ENCODE measurements around the gene CSPG4. TPM values are rescaled to one million over a fixed set of nuclear protein-coding genes. Genes with fewer than 3 reads are reported as not detected.

The CSPG4 gene
- total RNA-seq, 1 experiment from 2014 or later, result 0.20 TPM

GRCh38 chr15:75661756-75662140 lies 50.9 kb downstream of the CSPG4 start:
- Histone ChIP-seq H3K27me3 (replicated peaks; ENCODE audit: control insufficient read depth, insufficient read depth, low read length) (no peaks in the 10 kb centered on the region), H3K9me3 (no peaks in the 10 kb centered on the region), H3K36me3 (ENCODE audit: control insufficient read depth, insufficient read depth, low read length) (no peaks in the 10 kb centered on the region; the same call in none of the 2 replicates), H3K4me1 (peaks cover 57% of the 10 kb centered on the region), H3K4me3 (ENCODE audit: low read depth, low read length) (no peak overlapping the region)
- ChIA-PET CTCF (interaction anchor here (0.7 to 1.7 kb wide), 3 partner anchors 10 to 15 kb away, joined by 4 to 17 read pairs (median 7); partner anchors contain the start of gene SNX33), POLR2A (interaction anchor here (0.8 to 1.2 kb wide), 3 partner anchors 14 to 293 kb away, joined by 3 to 9 read pairs (median 7); partner anchors contain the start of genes MAN2C1 and SNX33)
- H3K4me1 Mint-ChIP-seq (ENCODE audit: low read depth, unreplicated experiment), result peaks cover 56% of the 10 kb centered on the region
- H3K9me3 Mint-ChIP-seq (ENCODE audit: unreplicated experiment), result no peaks in the 10 kb centered on the region
- BruUV-seq (replicated peaks), result no TSS peak
- H3K27ac Mint-ChIP-seq (ENCODE audit: unreplicated experiment), result peak overlapping the region; percentile 5
- H3K4me3 Mint-ChIP-seq (ENCODE audit: unreplicated experiment), result no peak overlapping the region
- no peak for TF ChIP-seq CTCF (IDR thresholded peaks at IDR 0.05; ENCODE audit: insufficient read depth in 1 of 2, low read depth in 1 of 2, low read length in 1 of 2, severe bottlenecking in 1 of 2, unreplicated experiment in 1 of 2)
- peaks cover 21% of the 10 kb centered on the region for H3K36me3 Mint-ChIP-seq (ENCODE audit: insufficient read depth, unreplicated experiment)
- H3K27me3 Mint-ChIP-seq (ENCODE audit: insufficient read depth, unreplicated experiment), result no peaks in the 10 kb centered on the region
- DNase-seq, result no peak
- intact Hi-C loops (cut with micrococcal nuclease; ENCODE audit: unreplicated experiment), result no loop called here

- intact Hi-C loops (cut with micrococcal nuclease; ENCODE audit: unreplicated experiment), result no loop called here
- no peaks in the 10 kb centered on the region for H3K27me3 ChIP-seq (replicated peaks; ENCODE audit: control insufficient read depth, insufficient read depth, low read length)
- Mint-ChIP-seq H3K4me3 (ENCODE audit: unreplicated experiment) (no peak overlapping the region), H3K36me3 (ENCODE audit: insufficient read depth, unreplicated experiment) (peaks cover 21% of the 10 kb centered on the region), H3K4me1 (ENCODE audit: low read depth, unreplicated experiment) (peaks cover 54% of the 10 kb centered on the region), H3K9me3 (ENCODE audit: unreplicated experiment) (no peaks in the 10 kb centered on the region), H3K27me3 (ENCODE audit: insufficient read depth, unreplicated experiment) (no peaks in the 10 kb centered on the region), H3K27ac (ENCODE audit: unreplicated experiment) (peak overlapping the region; percentile 5)
- H3K4me3 ChIP-seq (ENCODE audit: low read depth, low read length), result no peak overlapping the region
- H3K36me3 ChIP-seq (ENCODE audit: control insufficient read depth, insufficient read depth, low read length), result peaks cover 3% of the 10 kb centered on the region
- no peak for TF ChIP-seq CTCF (IDR thresholded peaks at IDR 0.05; ENCODE audit: insufficient read depth in 1 of 2, low read depth in 1 of 2, low read length in 1 of 2, severe bottlenecking in 1 of 2, unreplicated experiment in 1 of 2)
- peaks cover 56% of the 10 kb centered on the region for H3K4me1 ChIP-seq
- BruUV-seq (replicated peaks), result no TSS peak
- DNase-seq, result peak; percentile 59 to 60
- H3K9me3 ChIP-seq, result no peaks in the 10 kb centered on the region
- ChIA-PET POLR2A (interaction anchor here (0.8 to 1.2 kb wide), 3 partner anchors 14 to 293 kb away, joined by 3 to 9 read pairs (median 7); partner anchors contain the start of genes MAN2C1 and SNX33), CTCF (interaction anchor here (0.7 to 1.7 kb wide), 4 partner anchors 9 to 152 kb away, joined by 3 to 17 read pairs (median 6); partner anchors contain the start of gene SNX33)
Observed at GRCh38 chr15:75661100-75661755, 51.4 kb downstream of the CSPG4 start.

DNA sequence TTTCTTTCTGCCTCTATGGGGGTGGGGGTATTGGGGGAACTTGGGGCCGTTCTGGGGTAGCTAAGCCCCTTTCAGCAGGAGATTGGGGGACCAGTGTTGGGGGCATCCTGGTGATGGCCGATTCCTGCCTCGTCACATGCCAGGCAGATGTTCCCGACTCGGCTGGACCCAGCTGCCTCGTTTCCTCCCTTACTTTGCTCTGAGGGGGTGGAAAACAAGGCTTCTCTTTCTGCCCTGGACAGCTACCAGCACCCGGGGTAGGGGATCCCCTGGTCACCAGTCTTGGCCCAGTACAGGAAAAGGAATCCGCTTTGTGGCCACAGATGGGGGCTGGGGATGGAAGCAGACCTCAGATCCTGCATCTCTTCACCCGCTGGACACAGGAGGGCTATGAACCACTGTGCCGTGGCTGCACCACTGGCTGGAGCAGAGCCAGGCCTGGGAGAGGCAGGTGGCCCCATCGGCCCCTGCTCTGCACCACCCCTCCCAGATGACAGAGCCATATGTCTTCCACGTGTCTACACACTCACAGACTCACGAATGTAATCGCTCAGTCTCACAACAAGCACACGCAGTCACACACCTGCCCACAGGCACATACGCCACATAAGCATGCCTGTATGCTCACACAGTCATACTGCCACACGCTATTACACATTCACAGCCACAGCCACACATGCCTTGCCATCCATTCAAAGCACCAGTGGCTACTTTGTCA lies 52.6 kb downstream of the CSPG4 start:
- CTCF ChIA-PET, result interaction anchor here (0.6 to 1.6 kb wide), 2 partner anchors 13 to 67 kb away, joined by 3 to 17 read pairs; partner anchors contain the start of gene SNX33
- H3K27me3 Mint-ChIP-seq (ENCODE audit: insufficient read depth, unreplicated experiment), result no peaks in the 10 kb centered on the region
- DNase-seq, result no peak
- H3K9me3 Mint-ChIP-seq (ENCODE audit: unreplicated experiment), result no peaks in the 10 kb centered on the region
- Histone ChIP-seq H3K9me3 (no peaks in the 10 kb centered on the region), H3K27me3 (replicated peaks; ENCODE audit: control insufficient read depth, insufficient read depth, low read length) (no peaks in the 10 kb centered on the region), H3K4me3 (ENCODE audit: low read depth, low read length) (no peak overlapping the region), H3K4me1 (peaks cover 54% of the 10 kb centered on the region), H3K36me3 (ENCODE audit: control insufficient read depth, insufficient read depth, low read length) (peaks cover 3% of the 10 kb centered on the region)
- intact Hi-C loops (cut with micrococcal nuclease; ENCODE audit: unreplicated experiment), result no loop called here
- no peak overlapping the region for H3K4me3 Mint-ChIP-seq (ENCODE audit: unreplicated experiment)
- peaks cover 52% of the 10 kb centered on the region for H3K4me1 Mint-ChIP-seq (ENCODE audit: low read depth, unreplicated experiment)
- no TSS peak for BruUV-seq (replicated peaks)
- H3K36me3 Mint-ChIP-seq (ENCODE audit: insufficient read depth, unreplicated experiment), result peaks cover 15% of the 10 kb centered on the region
- no peak for TF ChIP-seq CTCF (IDR thresholded peaks at IDR 0.05; ENCODE audit: insufficient read depth in 1 of 2, low read depth in 1 of 2, low read length in 1 of 2, severe bottlenecking in 1 of 2, unreplicated experiment in 1 of 2)
- POLR2A ChIA-PET, result no interaction called here
- no peak overlapping the region for H3K27ac Mint-ChIP-seq (ENCODE audit: unreplicated experiment)
